Fibroblast of mammary gland (primary cell): Measurements from ENCODE around the gene CMTR1.

Experiments used
- DNase-seq: peaks from one replicate; pipeline ENCODE4 v3.0.0-alpha.2; 2010; ENCODE audit warnings: low read depth
- H3K4me3 ChIP-seq: 2 replicates; pipeline ENCODE4 v1.5.1; 2011; ENCODE audit warnings: low read depth, mild to moderate bottlenecking, low read length, moderate library complexity; ENCODE audit not compliant: control insufficient read depth
- TF ChIP-seq, protein P1 (sequence below): conservative IDR thresholded peaks from 2 replicates; pipeline ENCODE4 v1.5.1; 2011; ENCODE audit warnings: low read depth, low read length, inconsistent platforms; ENCODE audit not compliant: control insufficient read depth, insufficient read depth

CMTR1 gene

GRCh38 chr6:37459981-37460800 is 27.2 kb downstream of the CMTR1 start:
- no peak overlapping the region for H3K4me3 ChIP-seq
- TF ChIP-seq, protein P1, sequence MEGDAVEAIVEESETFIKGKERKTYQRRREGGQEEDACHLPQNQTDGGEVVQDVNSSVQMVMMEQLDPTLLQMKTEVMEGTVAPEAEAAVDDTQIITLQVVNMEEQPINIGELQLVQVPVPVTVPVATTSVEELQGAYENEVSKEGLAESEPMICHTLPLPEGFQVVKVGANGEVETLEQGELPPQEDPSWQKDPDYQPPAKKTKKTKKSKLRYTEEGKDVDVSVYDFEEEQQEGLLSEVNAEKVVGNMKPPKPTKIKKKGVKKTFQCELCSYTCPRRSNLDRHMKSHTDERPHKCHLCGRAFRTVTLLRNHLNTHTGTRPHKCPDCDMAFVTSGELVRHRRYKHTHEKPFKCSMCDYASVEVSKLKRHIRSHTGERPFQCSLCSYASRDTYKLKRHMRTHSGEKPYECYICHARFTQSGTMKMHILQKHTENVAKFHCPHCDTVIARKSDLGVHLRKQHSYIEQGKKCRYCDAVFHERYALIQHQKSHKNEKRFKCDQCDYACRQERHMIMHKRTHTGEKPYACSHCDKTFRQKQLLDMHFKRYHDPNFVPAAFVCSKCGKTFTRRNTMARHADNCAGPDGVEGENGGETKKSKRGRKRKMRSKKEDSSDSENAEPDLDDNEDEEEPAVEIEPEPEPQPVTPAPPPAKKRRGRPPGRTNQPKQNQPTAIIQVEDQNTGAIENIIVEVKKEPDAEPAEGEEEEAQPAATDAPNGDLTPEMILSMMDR = no peak
- DNase-seq = no peak

DNA sequence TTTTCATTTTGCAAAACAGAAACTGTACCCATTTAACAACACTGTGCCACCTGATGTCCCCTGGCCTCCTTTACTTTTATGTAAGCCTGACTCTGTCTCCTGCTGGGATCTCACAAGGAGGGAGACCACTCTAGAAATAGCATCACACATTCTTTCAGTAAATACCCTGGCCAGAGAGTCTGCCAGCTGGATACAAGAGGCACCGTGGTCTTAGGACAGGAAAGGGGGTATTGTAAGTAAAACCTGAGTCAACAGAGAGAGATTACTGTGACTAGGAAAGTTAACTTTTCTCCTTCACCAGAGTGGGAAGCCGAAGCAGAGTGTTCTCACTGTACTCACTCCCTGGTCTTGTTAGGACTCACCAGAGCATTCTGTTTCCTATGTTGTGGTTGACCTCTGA is 27.8 kb downstream of the CMTR1 start:
- TF ChIP-seq, protein P1 = no peak
- no peak overlapping the region for H3K4me3 ChIP-seq
- no peak for DNase-seq

- TF ChIP-seq, protein P1 = no peak
- no peak overlapping the region for H3K4me3 ChIP-seq
- no peak for DNase-seq
These were observed 30.1 kb downstream of the CMTR1 start for GRCh38 chr6:37463110-37463509.

- H3K4me3 ChIP-seq = no peak overlapping the region
- TF ChIP-seq, protein P1 = no peak
- DNase-seq = no peak
These were observed 34.7 kb downstream of the CMTR1 start for GRCh38 chr6:37467718-37468117.

GRCh38 chr6:37473364-37474095 is 40.5 kb downstream of the CMTR1 start:
- no peak for DNase-seq
- no peak overlapping the region for H3K4me3 ChIP-seq
- TF ChIP-seq, protein P1 = no peak

DNA sequence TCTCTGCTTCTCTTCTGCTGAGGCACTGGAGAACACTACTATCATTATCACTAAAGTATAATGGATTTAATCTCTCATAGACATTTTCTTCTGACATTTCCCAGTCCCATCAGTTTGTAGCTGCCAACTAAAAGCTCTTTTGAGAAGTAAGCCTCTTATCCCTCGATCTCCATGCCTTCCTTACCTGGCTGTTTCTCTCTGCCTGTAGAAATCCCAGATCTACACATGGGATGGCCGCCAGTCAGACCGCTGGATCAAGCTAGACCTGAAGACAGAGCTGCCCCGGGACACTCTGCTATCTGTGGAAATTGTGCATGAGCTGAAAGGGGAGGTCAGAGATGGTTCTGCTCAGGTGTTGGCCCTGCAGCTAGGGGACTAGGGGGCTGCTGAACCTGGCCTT is 41.3 kb downstream of the CMTR1 start:
- no peak for DNase-seq
- TF ChIP-seq, protein P1 = no peak
- no peak overlapping the region for H3K4me3 ChIP-seq
